HG03103 (cell line): ENCODE results near the gene SYT10.
A peak's percentile ranks its signal among the peaks of the same experiment; 100 is the strongest.
"Not testable (repeated sequence)": the region's sequence is repeated elsewhere in the genome, so short reads cannot be mapped to it uniquely, and the experiment has no call there.

Source experiments
- ATAC-seq: cut with Tn5 transposase; IDR thresholded peaks from one replicate; pipeline ENCODE4 v1.9.1; 2021; ENCODE audit warnings: low read depth; ENCODE audit not compliant: unreplicated experiment

Gene SYT10

DNA sequence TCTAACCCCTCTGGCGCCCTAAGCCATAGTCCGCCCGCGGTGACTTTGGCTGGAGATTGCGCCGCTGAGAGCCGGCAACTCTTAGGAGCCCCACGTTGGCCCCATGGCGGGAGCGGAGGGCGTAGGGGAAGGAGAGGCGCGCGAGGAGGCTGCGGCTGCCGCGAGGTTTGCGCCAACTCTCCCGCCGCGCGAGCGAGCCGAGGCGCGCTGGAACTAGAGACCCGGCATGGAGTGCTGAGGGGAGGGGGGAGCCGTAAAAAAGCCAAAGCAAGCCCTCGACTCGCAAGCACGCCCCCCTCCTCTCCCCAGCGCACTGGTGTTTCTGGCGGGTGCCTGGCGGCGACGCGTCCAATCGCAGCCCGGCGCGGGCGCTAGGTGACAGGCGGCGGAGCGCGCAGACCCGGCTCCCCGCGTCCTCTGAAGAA lies at the start of gene SYT10:
SYT10 (minus strand) TSS at position 233 of the 425 bp plus-strand sequence. CDS start 297 bp downstream, outside the sequence.
- no peak for ATAC-seq

DNA sequence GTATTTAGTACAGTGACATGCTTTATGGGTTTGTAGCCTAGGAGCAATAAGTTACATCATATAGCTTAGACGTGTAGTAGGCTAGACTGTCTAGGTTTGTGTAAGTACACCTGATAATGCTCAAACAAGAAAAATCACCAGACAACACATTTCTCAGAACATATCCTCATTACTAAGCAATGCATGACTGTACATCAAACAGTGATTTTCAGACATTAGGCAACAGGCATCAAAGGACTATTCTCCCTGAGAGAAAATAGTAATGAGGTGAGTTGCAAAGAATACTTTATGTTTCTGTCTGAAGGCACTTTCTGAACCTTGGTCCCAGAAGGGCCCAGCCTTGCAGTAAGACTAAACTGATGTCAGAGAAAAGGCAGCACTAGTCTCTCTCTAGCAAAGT lies 48.4 kb upstream of the SYT10 start:
- ATAC-seq: no peak

- no peak for ATAC-seq
Observed at GRCh38 chr12:33486058-33486457, 46.4 kb upstream of the SYT10 start.

- no peak for ATAC-seq
Observed at GRCh38 chr12:33484161-33484560, 44.5 kb upstream of the SYT10 start.

DNA sequence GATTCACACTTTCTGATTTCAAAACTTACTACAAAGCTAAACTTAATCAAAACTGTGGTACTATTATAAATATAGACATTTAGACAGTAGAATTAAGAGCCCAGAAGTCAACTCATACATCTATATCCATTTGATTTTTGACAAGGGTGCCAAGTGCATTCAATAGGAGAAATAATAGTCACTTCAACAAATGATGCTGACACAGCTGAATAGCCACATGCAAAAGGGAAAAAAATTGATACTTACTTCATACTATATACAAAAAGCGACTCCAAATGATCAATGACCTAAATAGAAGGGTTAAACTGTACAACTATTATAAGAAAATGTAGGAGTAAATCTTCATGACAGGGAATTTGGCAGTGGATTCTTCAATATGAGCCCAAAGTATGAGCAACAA lies 40.7 kb upstream of the SYT10 start:
- ATAC-seq: no peak

DNA sequence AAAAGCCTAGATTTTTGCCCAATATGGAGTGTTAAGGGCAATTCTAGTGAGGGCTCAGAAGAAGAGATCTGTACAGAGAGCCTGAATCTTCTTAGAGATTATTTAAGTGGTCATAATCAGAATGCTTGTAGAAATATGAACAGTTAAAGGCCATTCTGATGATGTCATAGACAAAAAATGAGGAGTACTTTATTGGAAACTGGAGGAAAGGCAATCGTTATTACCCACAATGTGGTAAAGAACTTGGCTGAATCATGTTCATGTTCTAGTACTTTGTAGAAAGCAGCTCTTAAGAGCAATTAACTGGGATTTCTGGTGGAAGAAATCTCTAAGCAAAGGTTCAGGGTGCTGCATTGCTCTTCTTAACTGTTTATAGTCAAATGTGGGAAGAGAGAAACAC lies 36.4 kb upstream of the SYT10 start:
- no peak for ATAC-seq

GRCh38 chr12:33472299-33472698 lies 32.7 kb upstream of the SYT10 start:
- ATAC-seq: no peak

- ATAC-seq: no peak
Observed at GRCh38 chr12:33455096-33455495, 15.5 kb upstream of the SYT10 start.

GRCh38 chr12:33450480-33450879 lies 10.9 kb upstream of the SYT10 start:
- ATAC-seq: no peak

DNA sequence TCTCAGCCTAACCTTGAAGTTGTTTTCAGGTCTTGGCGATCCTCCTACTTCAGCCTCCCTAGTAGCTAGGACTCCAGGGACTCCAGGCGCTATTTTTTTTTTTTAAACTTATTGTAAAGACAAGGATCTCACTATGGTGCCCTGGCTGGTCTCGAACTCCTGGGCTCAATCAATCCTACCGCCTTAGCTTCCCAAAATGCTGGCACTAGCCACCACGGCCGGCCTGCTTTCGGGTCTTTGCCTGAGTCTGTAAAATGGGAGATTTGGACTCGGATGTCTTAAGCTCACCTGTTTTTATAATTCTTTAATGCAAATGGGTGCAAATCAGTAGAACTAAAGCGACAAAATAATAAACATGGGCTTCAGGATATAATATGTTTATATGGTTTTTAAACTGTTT lies 858 bp upstream of the SYT10 start:
- no peak for ATAC-seq

DNA sequence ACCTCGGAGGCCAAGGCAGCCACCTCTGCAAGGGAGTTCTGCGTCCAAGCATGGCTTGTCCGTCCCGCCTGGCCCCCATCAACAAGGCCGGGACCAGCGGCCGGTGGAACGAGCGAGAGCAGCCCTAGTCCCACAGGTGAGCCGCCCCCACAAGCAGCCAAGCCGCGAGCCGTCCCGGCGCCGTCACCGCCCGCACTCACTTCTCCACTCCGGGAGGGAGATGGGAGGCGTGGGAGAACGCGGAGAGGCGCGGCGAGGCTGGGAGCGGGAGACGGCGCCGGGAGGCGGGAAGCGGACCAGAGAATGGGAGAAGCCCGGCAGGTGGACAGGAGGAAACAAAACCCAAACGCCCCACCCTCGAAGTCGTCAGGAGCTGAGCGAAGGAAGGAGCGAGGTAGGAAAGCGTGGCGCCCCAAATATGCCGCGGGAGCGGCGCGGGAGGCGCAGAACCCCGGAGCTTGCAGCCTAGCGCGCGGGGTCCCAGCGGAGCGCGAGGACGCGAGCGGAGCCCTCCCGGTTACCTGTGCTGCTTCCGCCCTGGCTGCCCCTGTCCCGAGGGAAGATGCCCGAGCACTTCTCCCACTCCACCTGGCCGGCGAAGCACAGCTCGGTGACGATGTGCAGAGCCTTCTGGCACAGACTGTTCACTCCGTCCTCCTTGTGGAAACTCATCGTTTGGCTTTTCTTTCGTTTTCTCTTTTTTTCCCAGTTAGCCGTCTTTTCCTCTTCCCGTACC lies 600 bp downstream of the SYT10 start:
- no peak for ATAC-seq

DNA sequence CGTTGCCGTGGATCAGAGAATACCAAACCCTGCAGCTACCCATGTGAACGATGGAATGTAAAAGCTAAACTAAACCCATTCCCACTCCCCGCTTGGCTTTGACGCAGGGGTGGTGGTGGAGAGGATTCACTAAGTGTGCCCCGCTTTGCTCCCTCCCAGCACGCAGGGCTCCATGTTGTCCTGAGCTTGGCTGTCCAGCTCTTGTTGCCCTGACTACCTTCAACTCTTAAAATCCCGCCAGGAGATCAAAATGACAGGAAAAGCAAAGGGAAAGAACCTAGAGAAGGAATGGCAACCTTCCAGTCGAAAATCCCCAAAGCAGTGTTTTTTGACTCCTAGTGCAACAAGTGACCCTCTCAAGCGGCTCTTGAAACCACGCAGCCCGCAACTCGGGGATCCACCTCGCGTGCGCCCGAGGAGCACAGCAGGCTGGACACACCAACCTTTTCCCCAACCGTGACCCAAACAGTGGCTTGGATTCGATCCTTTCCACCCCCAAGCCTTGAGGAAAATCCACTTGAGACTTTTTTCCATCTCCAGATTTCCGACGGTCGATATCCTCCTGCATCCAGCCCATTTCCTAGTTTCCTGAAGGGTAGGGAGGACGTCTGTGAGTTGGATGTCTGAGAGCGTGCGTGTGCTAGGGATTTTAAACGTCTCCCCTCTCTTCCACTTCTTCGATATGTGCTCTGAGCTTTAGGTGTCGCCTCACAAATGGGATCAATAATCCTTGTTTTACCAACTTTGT lies 1.4 kb downstream of the SYT10 start:
- no peak for ATAC-seq

- ATAC-seq: no peak
Observed at GRCh38 chr12:33437598-33437997, 2.0 kb downstream of the SYT10 start.

DNA sequence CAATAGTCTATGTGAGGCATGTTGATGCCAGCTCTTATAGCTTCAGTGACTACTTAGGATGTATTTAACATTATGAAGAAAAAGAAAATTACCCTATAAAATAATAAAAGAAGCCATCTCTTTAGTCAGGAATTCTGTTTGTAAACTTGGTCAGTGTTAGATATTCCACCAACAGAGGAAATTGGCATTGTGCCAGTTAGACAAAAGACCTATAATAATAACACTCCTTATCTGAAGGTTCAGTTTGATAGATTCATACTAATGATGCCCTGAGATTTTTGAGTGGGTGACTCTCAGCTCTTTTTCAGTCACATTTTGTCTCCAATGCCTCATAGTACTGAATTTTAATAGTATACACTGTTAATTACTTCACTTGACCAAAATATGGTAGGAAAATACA lies 6.6 kb downstream of the SYT10 start:
- ATAC-seq: no peak

DNA sequence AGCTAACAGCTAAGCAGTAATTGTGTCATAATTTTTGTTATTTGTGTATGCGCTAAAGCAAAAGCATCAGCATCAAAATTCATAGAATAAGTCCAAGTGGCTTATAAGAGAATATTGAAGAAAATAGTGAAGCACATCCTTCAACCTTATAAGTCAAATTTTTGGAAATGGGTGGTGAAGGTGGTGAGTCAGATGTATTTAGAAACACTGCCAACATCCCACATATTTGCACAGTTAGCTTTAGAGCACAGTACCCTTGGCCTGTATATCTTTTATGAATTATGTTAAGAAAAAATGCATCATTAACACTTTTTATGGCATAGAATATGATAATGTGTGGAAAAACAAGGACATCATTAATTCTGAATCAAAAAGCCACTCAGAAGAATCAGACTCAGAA lies 8.0 kb downstream of the SYT10 start:
- no peak for ATAC-seq

DNA sequence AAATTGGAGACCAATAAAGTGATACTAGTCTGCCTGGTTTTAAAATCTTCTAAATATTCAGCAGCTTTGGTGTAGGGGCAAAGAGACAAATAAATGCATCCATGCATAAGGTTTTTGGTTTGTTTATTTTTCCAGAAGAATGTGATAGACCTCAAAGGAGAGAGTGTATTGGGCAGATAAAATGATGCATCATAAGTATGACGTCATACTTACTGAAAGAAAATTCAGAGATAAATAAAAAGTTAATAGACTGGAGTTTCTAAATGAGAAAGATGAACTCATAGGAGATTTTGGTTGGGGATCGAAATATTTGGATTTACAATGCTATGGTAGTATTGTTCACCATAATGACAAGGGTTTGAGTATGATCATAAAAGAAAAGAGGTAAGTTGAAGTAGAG lies 10.2 kb downstream of the SYT10 start:
- no peak for ATAC-seq

DNA sequence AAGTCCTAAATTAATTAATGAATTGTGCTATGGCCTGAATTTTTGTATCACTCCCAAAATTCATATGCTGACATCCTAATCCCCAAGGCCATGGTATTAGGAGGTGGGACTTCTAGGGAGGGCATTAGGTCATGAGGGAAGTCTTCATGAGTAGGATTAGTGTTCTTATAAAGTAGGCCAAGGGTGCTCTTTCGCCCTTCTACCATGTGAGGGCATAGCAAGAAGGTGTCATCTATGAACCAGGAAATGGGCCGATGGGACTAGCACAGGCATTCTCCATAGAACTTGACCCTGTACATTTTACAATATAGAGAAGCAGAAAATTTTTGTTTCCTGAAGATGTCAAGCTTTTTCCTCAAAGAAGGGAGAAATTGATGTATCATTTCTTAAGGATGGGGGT lies 12.5 kb downstream of the SYT10 start:
- ATAC-seq: peak; percentile 85

DNA sequence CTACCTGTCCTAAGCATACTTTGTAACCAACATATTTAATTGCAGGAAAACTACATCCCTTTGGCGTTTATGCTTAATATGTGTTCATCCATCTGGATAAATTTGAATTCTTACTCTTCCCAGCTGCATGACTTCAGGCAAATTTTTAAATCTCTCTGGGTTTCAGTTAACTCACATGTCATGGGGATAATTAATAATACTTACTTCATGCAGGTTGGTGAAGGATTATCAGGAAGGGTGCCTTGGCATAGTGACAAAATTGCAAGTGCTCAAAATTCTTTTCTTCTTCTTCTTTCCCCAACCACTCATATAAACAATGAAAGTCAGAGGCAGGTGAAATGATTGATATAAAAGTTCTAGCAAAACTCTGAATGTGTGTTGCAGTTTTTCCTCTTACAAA lies 15.9 kb downstream of the SYT10 start:
- ATAC-seq: no peak

DNA sequence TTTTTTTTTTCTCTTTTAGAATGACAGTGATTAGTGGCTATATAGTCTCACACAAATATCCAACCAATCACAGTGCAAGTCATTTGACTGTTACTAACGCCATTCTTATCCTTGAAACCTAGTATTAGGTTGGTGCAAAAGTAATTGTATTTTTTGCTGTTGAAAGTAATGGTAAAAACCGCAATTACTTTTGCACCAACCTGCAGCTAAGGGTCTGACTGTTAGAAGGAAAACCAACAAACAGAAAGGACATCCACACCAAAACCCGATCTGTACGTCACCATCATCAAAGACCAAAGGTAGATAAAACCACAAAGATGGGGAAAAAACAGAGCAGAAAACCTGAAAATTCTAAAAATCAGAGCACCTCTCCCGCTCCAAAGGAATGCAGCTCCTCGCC lies 27.2 kb downstream of the SYT10 start:
- ATAC-seq: not testable (repeated sequence)

GRCh38 chr12:33383503-33383902 lies 56.1 kb downstream of the SYT10 start:
- ATAC-seq: no peak

DNA sequence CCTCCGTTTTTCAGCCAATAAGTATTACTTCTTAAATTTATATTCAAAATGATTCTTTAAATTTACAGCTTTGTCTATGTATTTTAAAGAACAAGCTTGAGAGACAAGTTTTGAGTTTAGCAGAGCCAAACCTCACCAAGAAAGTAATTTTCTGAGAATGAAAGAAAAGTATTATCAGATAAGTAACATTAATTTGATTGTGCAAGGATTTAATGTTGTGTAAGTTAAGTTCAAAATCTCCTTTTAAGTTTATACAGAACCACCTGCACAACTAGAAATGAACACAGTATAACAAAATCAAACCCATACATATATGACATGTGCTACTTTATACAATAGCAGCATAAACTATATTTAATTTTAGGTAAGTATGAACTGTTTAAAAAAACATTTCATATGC lies 63.5 kb downstream of the SYT10 start:
- no peak for ATAC-seq

GRCh38 chr12:33370318-33370717 lies 69.3 kb downstream of the SYT10 start:
- no peak for ATAC-seq
